Common myeloid progenitor, CD34-positive (primary cell): ENCODE data around the gene ZP2.

Source experiments
- CTCF ChIA-PET: fragments of 350-600 bp; sonication (Branson Sonifier 250); formaldehyde crosslinking; loops from one replicate; lab custom pipeline; 2021; ENCODE audit warnings: antibody characterized with exemption; lab: Charles Lee
- POLR2A ChIA-PET: fragments of 350-600 bp; sonication (Branson Sonifier 250); formaldehyde crosslinking; loops from one replicate; lab custom pipeline; 2021; ENCODE audit warnings: antibody characterized with exemption; lab: Charles Lee
- DNase-seq, 3 donors: peaks; one replicate each; pipeline versions ENCODE4 v3.0.0 to v3.0.0-alpha.2; 2013
- H3K27ac ChIP-seq, 2 experiments: 1 replicate in 1 of 2; 2 replicates in 1 of 2; pipeline ENCODE4 v1.7.0; 2013; ENCODE audit warnings: inconsistent platforms in 2 of 2, low read length in 2 of 2, mild to moderate bottlenecking in 2 of 2, low read depth in 1 of 2, moderate library complexity in 1 of 2; ENCODE audit not compliant: severe bottlenecking in 2 of 2, insufficient read depth in 1 of 2, poor library complexity in 1 of 2
- H3K27me3 ChIP-seq, 5 experiments: replicated peaks in 2 of 5; 1 replicate in 3 of 5; 2 replicates in 2 of 5; pipeline versions ENCODE4 v1.6.1 to v1.7.0; 2013; ENCODE audit warnings: low read length in 4 of 5, mild to moderate bottlenecking in 2 of 5, moderate library complexity in 2 of 5, inconsistent platforms in 1 of 5; ENCODE audit not compliant: insufficient read depth in 5 of 5, control insufficient read depth in 4 of 5
- H3K36me3 ChIP-seq, 4 experiments: 1 replicate in 2 of 4; 2 replicates in 2 of 4; pipeline versions ENCODE4 v1.6.1 to v1.7.0; 2013; ENCODE audit warnings: low read length in 3 of 4, control low read depth in 1 of 4, mild to moderate bottlenecking in 1 of 4; ENCODE audit not compliant: control insufficient read depth in 4 of 4, insufficient read depth in 4 of 4
- H3K4me1 ChIP-seq, 4 experiments: 1 replicate in 3 of 4; 2 replicates in 1 of 4; pipeline versions ENCODE4 v1.6.1 to v1.7.1; 2013; ENCODE audit warnings: low read length in 3 of 4, mild to moderate bottlenecking in 3 of 4, control low read depth in 1 of 4, inconsistent platforms in 1 of 4, moderate library complexity in 1 of 4; ENCODE audit not compliant: control insufficient read depth in 4 of 4, insufficient read depth in 4 of 4; ENCODE audit errors: control extremely low read depth in 1 of 4
- H3K4me3 ChIP-seq, 7 experiments: 1 replicate in 4 of 7; 2 replicates in 3 of 7; pipeline versions ENCODE4 v1.5.1 to v1.7.0; 2013; ENCODE audit warnings: mild to moderate bottlenecking in 7 of 7, low read length in 6 of 7, moderate library complexity in 6 of 7, inconsistent platforms in 2 of 7, low read depth in 2 of 7, control low read depth in 1 of 7; ENCODE audit not compliant: insufficient read depth in 4 of 7, control insufficient read depth in 1 of 7; ENCODE audit errors: extremely low read depth in 1 of 7
- H3K9me3 ChIP-seq, 5 experiments: 1 replicate in 4 of 5; 2 replicates in 1 of 5; pipeline versions ENCODE4 v1.6.1 to v1.7.1; 2013; ENCODE audit warnings: low read length in 4 of 5, mild to moderate bottlenecking in 2 of 5, inconsistent platforms in 1 of 5, low read depth in 1 of 5, moderate library complexity in 1 of 5; ENCODE audit not compliant: control insufficient read depth in 4 of 5, insufficient read depth in 2 of 5; ENCODE audit errors: control extremely low read depth in 1 of 5
- WGBS: methylation state at CpG from one replicate; pipeline ENCODE4 v1.1.5; 2013; ENCODE audit not compliant: insufficient coverage; 5-methylcytosine and 5-hydroxymethylcytosine counted together

ZP2 gene

GRCh38 chr16:21217121-21217520, 5.7 kb upstream of the ZP2 start:
- Histone ChIP-seq H3K9me3 (no peaks in the 10 kb centered on the region), H3K4me1 (no peaks in the 10 kb centered on the region), H3K4me3 (no peak overlapping the region), H3K36me3 (no peaks in the 10 kb centered on the region), H3K27me3 (peaks cover 0 to 10% (median 0%) of the 10 kb centered on the region in 5 experiments), H3K27ac (no peak overlapping the region)
- no CpG with 5 or more reads among the region's 2 CpGs for WGBS
- CTCF ChIA-PET = no interaction called here
- DNase-seq = no peak
- POLR2A ChIA-PET = no interaction called here

- Histone ChIP-seq H3K27ac (no peak overlapping the region), H3K4me1 (peaks cover 0 to 4% (median 0%) of the 10 kb centered on the region in 4 experiments), H3K36me3 (no peaks in the 10 kb centered on the region), H3K4me3 (no peak overlapping the region), H3K27me3 (peaks cover 0 to 10% (median 4%) of the 10 kb centered on the region in 5 experiments), H3K9me3 (no peaks in the 10 kb centered on the region)
- DNase-seq = no peak
- ChIA-PET POLR2A (interaction anchor here (0.6 kb wide), 1 partner anchor 1141 kb away, joined by 3 read pairs; no protein-coding TSS in a partner anchor), CTCF (no interaction called here)
- WGBS = 81% methylated on average over 3 of the region's 4 CpGs
Observed at GRCh38 chr16:21214086-21214485, 2.7 kb upstream of the ZP2 start.

DNA sequence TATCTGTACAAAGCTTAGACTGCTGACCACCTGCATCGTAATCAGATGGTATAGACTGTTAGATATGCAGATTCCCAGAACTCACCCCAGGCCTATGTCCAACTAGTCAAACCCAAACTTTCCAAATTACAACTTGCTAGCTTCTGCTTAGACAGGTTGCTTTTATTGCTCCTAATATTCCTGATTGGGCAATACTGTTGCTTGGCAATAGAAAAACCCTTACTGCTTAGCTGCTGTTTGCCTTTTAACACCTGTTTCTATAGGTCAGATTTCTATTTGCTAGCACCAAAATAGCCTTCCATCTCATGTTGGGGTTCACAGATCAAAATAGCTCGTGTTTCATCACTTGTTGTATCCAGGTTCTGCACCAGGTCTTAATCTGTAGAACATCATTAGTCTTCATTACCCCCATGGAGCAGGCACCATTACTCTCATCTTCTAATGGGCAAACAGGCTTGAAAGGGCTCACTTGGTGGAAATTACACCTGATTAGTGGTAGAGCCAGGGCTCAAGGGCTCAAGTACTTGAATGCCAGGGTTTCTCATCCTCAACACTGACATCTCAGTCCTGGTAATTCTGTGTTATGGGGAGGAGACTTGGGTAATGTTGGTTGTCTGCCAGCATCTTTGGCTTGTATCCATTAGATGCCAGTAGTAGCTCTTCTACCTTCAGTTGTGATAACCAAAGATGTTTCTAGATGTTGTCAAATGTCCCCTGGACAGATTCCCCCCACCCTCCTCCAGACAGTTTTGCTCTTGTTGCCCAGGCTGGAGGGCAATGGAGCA, 2.7 kb downstream of the ZP2 start:
- WGBS = 83% methylated on average over 2 of the region's 2 CpGs
- ChIA-PET POLR2A (no interaction called here), CTCF (no interaction called here)
- Histone ChIP-seq H3K27me3 (peaks cover 0 to 7% (median 4%) of the 10 kb centered on the region in 5 experiments), H3K27ac (no peak overlapping the region), H3K9me3 (no peaks in the 10 kb centered on the region), H3K4me3 (no peak overlapping the region), H3K4me1 (peaks cover 0 to 4% (median 0%) of the 10 kb centered on the region in 4 experiments), H3K36me3 (no peaks in the 10 kb centered on the region)
- DNase-seq = no peak

- WGBS = 97% methylated on average over 4 of the region's 4 CpGs
- ChIA-PET POLR2A (no interaction called here), CTCF (no interaction called here)
- H3K36me3 ChIP-seq = no peaks in the 10 kb centered on the region
- no peak overlapping the region for H3K4me3 ChIP-seq
- H3K4me1 ChIP-seq = peaks cover 0 to 7% (median 0%) of the 10 kb centered on the region in 4 experiments
- no peak for DNase-seq
- peaks cover 0 to 10% (median 0%) of the 10 kb centered on the region in 5 experiments for H3K27me3 ChIP-seq
- H3K9me3 ChIP-seq = no peaks in the 10 kb centered on the region
- H3K27ac ChIP-seq = no peak overlapping the region
Observed at GRCh38 chr16:21206550-21206949, 4.8 kb downstream of the ZP2 start.

DNA sequence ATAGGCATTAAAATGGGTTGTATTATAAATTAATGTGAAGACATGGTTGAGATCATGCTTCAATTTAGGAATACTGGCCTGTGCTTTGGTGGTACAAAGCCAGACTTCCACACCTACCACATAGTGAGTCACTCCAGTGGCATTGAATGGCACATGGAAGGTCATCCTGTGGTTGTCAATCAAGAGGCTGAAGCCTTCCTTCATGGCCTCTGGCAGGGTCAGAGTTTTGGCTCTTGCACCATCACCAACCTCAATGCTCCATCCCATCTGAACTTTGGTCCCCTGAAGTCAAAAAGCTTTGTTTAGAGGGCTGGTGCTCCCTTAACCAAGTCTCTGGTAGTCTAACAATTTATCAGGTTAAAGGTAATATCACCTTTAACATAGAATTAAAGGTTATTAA, 6.1 kb downstream of the ZP2 start:
- peaks cover 0 to 4% (median 0%) of the 10 kb centered on the region in 4 experiments for H3K4me1 ChIP-seq
- ChIA-PET POLR2A (no interaction called here), CTCF (no interaction called here)
- H3K9me3 ChIP-seq = no peaks in the 10 kb centered on the region
- peaks cover 0 to 6% (median 0%) of the 10 kb centered on the region in 5 experiments for H3K27me3 ChIP-seq
- H3K4me3 ChIP-seq = no peak overlapping the region
- H3K27ac ChIP-seq = no peak overlapping the region
- DNase-seq = no peak
- no peaks in the 10 kb centered on the region for H3K36me3 ChIP-seq

DNA sequence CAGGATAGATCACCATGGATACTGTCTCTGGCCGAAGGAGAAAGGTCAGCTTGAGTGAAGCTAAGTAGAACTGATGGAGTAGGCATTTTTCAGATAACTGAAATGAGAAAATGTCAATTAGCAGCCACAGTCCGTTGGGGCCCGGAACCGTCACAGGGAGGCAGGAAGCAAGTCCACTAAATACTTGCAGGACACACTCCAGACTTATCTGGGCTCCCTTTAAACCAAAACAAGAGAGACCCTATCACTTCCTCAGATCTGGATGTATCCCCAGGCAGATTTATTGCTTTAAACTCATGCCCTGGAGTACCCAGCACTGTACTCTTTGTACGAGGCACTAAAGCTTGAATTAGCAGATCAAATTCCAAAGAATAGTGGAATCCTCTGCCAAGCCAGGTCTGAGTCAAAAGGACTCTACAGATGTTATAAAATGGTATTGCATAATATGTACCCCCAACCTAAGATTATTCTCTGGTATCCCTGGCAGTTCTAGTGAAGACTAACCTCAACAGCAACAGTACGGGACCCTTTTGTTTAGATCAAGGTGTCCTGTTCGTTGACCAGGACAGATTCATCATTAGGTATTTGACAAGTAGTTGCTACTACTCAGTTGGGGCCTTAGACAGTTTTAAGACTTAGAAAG, 8.1 kb downstream of the ZP2 start:
- ChIA-PET POLR2A (no interaction called here), CTCF (no interaction called here)
- DNase-seq = no peak
- 40% methylated on average over 7 of the region's 7 CpGs for WGBS
- Histone ChIP-seq H3K4me3 (no peak overlapping the region), H3K4me1 (peaks cover 0 to 4% (median 0%) of the 10 kb centered on the region in 4 experiments), H3K27ac (no peak overlapping the region), H3K9me3 (no peaks in the 10 kb centered on the region), H3K27me3 (peaks cover 0 to 13% (median 2%) of the 10 kb centered on the region in 5 experiments), H3K36me3 (no peaks in the 10 kb centered on the region)

DNA sequence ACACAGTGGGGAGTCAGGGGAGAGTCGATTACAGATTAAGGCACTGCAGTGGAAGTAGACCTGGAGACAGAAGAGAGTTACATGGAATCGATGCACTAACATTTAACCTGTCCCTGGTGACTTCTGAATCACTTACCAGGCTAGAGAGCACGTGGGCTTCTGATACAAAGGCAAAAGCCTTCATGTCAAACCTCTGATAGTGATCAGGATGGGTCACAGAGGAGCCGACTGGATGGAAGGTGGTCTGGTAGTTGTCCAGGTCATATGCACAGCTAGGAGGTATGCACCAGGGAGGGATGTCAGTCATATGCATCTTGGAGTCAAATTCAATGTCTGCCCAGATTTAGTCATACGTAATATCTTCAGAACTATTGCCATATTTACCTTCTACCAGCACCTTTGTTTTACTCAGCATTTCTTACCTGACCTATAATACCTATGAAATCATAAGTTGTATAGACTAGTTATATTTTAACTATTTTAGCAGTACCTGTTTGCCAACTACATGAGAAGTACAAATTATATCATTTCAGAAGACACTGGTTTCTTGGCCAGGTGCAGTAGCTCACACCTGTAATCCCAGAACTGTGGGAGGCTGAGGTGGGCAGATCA, 11.7 kb downstream of the ZP2 start:
- Histone ChIP-seq H3K36me3 (no peaks in the 10 kb centered on the region), H3K27ac (no peak overlapping the region), H3K27me3 (peaks cover 0 to 19% (median 2%) of the 10 kb centered on the region in 5 experiments), H3K4me1 (peaks cover 0 to 13% (median 1%) of the 10 kb centered on the region in 4 experiments), H3K4me3 (no peak overlapping the region), H3K9me3 (no peaks in the 10 kb centered on the region)
- CTCF ChIA-PET = interaction anchor here (1.1 to 3.0 kb wide), 3 partner anchors 9 to 12 kb away, joined by 4 to 11 read pairs (median 5); no protein-coding TSS in a partner anchor
- 96% methylated on average over 4 of the region's 5 CpGs for WGBS
- no peak for DNase-seq
- POLR2A ChIA-PET = no interaction called here
